HL-60 (cell line): ENCODE data around the gene KSR1.
"Not testable (repeated sequence)": the region's sequence is repeated elsewhere in the genome, so short reads cannot be mapped to it uniquely, and the experiment has no call there.

Experiments
- DNase-seq, 2 experiments: peaks; one replicate each; pipeline ENCODE4 v3.0.0-alpha.2; 2010 to 2020; ENCODE audit warnings: low read depth in 1 of 2, low spot score in 1 of 2
- H3K27ac ChIP-seq: fragments of 250-450 bp; sonication (Bioruptor Pico); replicated peaks from 2 replicates; pipeline ENCODE4 v1.5.1; 2020; ENCODE audit warnings: mild to moderate bottlenecking, moderate library complexity
- H3K27me3 ChIP-seq: fragments of 250-450 bp; sonication (Bioruptor Pico); 2 replicates; pipeline ENCODE4 v1.5.1; 2021; ENCODE audit warnings: mild to moderate bottlenecking, moderate library complexity; ENCODE audit not compliant: insufficient read depth, poor library complexity, severe bottlenecking
- H3K4me3 ChIP-seq: replicated peaks from 2 replicates; pipeline ENCODE4 v1.5.1; 2011; ENCODE audit warnings: mild to moderate bottlenecking, control low read depth, low read length; ENCODE audit not compliant: insufficient read depth
- GABPA ChIP-seq: IDR thresholded peaks from 2 replicates; pipeline ENCODE4 v1.6.1; 2012; ENCODE audit warnings: low read depth
- POLR2AphosphoS5 ChIP-seq: IDR thresholded peaks from 2 replicates; pipeline ENCODE4 v1.6.1; 2012; ENCODE audit warnings: low read depth
- REST ChIP-seq: IDR thresholded peaks from 2 replicates; pipeline ENCODE4 v1.6.1; 2012; ENCODE audit warnings: low read depth; ENCODE audit not compliant: insufficient replicate concordance
- SPI1 ChIP-seq: IDR thresholded peaks from 2 replicates; pipeline ENCODE4 v1.6.1; 2012; ENCODE audit warnings: low read depth, mild to moderate bottlenecking, borderline replicate concordance
- TF ChIP-seq, protein P1 (sequence below): IDR thresholded peaks from one replicate; pipeline ENCODE4 v1.5.1; 2011; ENCODE audit warnings: low read length, control low read depth, inconsistent platforms; ENCODE audit not compliant: insufficient read depth

The KSR1 gene

DNA sequence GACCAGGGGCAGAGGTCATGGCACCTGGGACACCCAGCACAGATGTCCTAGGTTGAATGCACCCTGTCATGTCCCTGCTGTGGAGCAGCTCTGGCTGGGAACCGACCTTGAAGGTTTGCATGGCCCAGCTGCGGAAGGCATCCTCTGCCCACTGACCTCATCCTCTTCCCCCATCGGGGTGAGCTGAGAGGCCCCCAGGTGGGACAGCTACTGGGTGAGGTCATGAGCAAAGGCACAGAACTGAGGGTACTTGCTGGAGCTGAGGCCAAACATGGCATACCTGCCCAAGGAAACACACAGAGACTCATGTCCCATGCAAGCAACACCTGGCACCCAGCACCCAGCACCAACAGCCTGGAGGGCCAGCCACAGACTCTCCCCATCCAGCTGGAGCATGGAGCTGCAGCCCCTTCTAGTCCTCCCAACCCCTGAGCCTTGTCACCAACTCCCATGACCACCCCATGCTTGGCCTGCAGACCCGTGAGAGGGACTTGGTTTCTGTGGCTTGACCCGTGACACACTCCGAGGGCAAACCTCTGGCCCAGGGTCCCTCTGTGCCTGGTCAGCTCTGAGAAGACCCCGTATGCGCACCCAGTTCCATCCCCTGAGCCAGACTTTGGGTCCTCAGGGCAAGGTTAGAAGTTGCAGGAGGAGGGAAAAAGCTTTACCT lies 207.8 kb downstream of the KSR1 start:
- H3K27me3 ChIP-seq: no peaks in the 10 kb centered on the region
- no peak for DNase-seq
- TF ChIP-seq, protein P1, sequence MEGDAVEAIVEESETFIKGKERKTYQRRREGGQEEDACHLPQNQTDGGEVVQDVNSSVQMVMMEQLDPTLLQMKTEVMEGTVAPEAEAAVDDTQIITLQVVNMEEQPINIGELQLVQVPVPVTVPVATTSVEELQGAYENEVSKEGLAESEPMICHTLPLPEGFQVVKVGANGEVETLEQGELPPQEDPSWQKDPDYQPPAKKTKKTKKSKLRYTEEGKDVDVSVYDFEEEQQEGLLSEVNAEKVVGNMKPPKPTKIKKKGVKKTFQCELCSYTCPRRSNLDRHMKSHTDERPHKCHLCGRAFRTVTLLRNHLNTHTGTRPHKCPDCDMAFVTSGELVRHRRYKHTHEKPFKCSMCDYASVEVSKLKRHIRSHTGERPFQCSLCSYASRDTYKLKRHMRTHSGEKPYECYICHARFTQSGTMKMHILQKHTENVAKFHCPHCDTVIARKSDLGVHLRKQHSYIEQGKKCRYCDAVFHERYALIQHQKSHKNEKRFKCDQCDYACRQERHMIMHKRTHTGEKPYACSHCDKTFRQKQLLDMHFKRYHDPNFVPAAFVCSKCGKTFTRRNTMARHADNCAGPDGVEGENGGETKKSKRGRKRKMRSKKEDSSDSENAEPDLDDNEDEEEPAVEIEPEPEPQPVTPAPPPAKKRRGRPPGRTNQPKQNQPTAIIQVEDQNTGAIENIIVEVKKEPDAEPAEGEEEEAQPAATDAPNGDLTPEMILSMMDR: no peak
- TF ChIP-seq POLR2AphosphoS5: no peak

DNA sequence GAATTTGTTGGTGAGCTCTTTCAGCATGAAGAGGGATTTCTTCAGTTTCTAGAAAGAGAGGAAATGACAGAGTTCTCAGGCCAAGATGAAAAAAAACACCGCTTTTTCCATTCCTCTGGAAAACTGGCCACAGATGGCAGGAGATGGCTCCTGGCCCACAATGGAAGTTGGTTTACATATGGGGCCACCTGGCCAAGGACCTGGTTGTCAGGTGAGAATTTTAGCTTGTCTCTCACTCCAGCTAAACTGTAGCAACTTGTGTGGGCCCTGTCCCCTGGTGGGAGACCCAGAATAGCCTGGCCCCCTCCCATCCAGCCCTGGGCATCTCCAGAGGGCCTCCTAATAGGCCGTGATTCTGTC lies 208.3 kb downstream of the KSR1 start:
- Histone ChIP-seq H3K4me3 (no peak overlapping the region), H3K27me3 (no peaks in the 10 kb centered on the region), H3K27ac (no peak overlapping the region)
- no peak for DNase-seq
- TF ChIP-seq GABPA (no peak), SPI1 (no peak), POLR2AphosphoS5 (no peak), REST (no peak)
- TF ChIP-seq, protein P1: no peak

More for the DNA sequence above, 207.8 kb downstream of the KSR1 start:
- Histone ChIP-seq H3K4me3 (no peak overlapping the region), H3K27ac (no peak overlapping the region)

GRCh38 chr17:27665549-27665948 lies 209.3 kb downstream of the KSR1 start:
- Histone ChIP-seq H3K4me3 (no peak overlapping the region), H3K27ac (no peak overlapping the region), H3K27me3 (no peaks in the 10 kb centered on the region)
- TF ChIP-seq GABPA (no peak), SPI1 (no peak), REST (no peak), POLR2AphosphoS5 (no peak)
- TF ChIP-seq, protein P1: no peak
- no peak for DNase-seq

- DNase-seq, H3K27me3 ChIP-seq, H3K4me3 ChIP-seq, H3K27ac ChIP-seq: not testable (repeated sequence)
Observed at GRCh38 chr17:27666270-27666669, 210.0 kb downstream of the KSR1 start.
